GM12891 (cell line): ENCODE results near the gene PRICKLE1.

Experiments
- DNase-seq: peaks from one replicate; pipeline ENCODE4 v3.0.0; 2011; ENCODE audit warnings: low spot score; ENCODE audit not compliant: insufficient read length
- FAIRE-seq: peaks from 2 replicates; lab custom pipeline; 2011; peaks lifted over from hg19 to GRCh38; lab: Jason Lieb, UNC
- PAX5 ChIP-seq: IDR thresholded peaks from 2 replicates; pipeline ENCODE4 v1.6.1; 2011; ENCODE audit warnings: low read length, moderate library complexity, mild to moderate bottlenecking; ENCODE audit not compliant: insufficient read depth, severe bottlenecking
- POLR2A ChIP-seq: IDR thresholded peaks from 2 replicates; pipeline ENCODE4 v1.6.1; 2011; ENCODE audit warnings: low read depth, low read length, control low read depth
- POLR2AphosphoS5 ChIP-seq: IDR thresholded peaks from 2 replicates; pipeline ENCODE4 v1.6.1; 2011; ENCODE audit warnings: low read depth, low read length, control low read depth
- POU2F2 ChIP-seq: IDR thresholded peaks from 2 replicates; pipeline ENCODE4 v1.6.1; 2011; ENCODE audit warnings: low read depth, mild to moderate bottlenecking, control low read depth, low read length, moderate library complexity
- SPI1 ChIP-seq: IDR thresholded peaks from 2 replicates; pipeline ENCODE4 v1.6.1; 2011; ENCODE audit warnings: low read depth, low read length, control low read depth
- TAF1 ChIP-seq: IDR thresholded peaks from 2 replicates; pipeline ENCODE4 v1.6.1; 2011; ENCODE audit warnings: low read depth, low read length, control low read depth

The PRICKLE1 gene

GRCh38 chr12:42446761-42447160 lies 142.8 kb downstream of the PRICKLE1 start:
- DNase-seq (no peak), FAIRE-seq (no peak)
- no peak for TF ChIP-seq SPI1
- TF ChIP-seq POU2F2, result no peak
- no peak for TF ChIP-seq POLR2AphosphoS5
- TF ChIP-seq TAF1, result no peak
- TF ChIP-seq PAX5, result no peak
- no peak for TF ChIP-seq POLR2A

DNA sequence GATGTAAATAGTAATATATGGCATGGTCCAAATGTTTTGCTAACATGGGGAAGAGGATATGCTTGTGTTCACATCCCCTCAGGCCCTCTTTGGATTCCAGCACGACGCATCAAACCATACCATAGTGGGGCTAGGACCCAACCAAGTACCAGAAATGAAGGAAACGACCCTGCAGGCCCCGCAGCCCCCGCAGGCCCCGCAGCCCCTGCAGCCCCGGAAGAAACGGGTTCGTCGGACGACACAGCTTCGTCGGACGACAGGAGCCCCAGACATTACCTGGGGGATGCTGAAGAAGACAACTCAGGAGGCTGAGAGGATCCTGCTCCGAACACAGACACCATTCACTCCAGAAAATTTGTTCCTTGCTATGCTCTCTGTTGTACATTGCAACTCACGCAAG lies 143.7 kb downstream of the PRICKLE1 start:
- TF ChIP-seq POLR2AphosphoS5 (no peak), POU2F2 (no peak), POLR2A (no peak), SPI1 (no peak), PAX5 (no peak), TAF1 (no peak)
- FAIRE-seq (no peak), DNase-seq (no peak)

GRCh38 chr12:42444192-42444943 lies 145.2 kb downstream of the PRICKLE1 start:
- FAIRE-seq, result no peak
- DNase-seq, result no peak
- TF ChIP-seq POLR2A (no peak), POU2F2 (no peak), TAF1 (no peak), SPI1 (no peak), POLR2AphosphoS5 (no peak), PAX5 (no peak)

DNA sequence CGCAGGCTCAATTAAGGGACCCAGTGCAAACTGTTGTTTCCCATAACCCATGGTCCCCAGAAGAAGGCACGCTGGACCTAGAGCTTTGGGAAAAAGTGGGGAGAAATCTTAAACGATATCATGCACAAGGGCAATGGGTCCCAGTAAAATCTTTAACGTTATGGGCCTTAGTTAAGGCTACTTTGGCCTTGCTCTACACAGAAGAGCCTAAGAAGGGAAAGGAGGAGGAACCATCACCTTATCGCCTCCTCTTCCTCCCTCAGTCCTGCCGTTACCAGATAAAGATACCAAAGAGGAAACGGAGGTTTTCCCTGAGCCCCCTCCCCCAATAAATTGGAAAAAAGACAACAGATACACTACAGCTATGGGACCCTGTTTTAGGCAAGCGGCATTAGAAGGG lies 146.7 kb downstream of the PRICKLE1 start:
- DNase-seq (no peak), FAIRE-seq (no peak)
- no peak for TF ChIP-seq SPI1
- TF ChIP-seq PAX5, result no peak
- TF ChIP-seq POU2F2, result no peak
- no peak for TF ChIP-seq POLR2AphosphoS5
- TF ChIP-seq POLR2A, result no peak

- FAIRE-seq (no peak), DNase-seq (no peak)
- TF ChIP-seq SPI1, result no peak
- TF ChIP-seq POU2F2, result no peak
- TF ChIP-seq POLR2A, result no peak
- no peak for TF ChIP-seq PAX5
- no peak for TF ChIP-seq TAF1
- no peak for TF ChIP-seq POLR2AphosphoS5
Observed at GRCh38 chr12:42442311-42442759, 147.2 kb downstream of the PRICKLE1 start.

DNA sequence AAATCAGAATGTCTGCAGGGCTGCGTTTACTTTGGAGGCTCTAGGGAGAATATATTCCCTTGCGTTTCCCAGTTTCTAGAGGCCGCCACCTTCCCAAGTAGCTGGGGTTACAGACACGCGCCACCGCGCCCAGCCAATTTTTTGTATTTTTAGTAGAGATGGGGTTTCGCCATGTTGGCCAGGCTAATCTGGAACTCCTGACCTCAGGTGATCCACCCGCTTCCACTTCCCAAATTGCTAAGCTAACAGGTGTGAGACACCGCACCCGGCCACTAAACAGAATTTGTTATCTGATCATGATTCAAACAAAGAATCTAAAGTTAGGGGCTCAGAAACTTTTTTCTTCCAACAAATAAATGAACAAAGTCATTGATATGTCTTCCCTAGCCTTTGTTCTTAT lies 148.9 kb downstream of the PRICKLE1 start:
- TF ChIP-seq POLR2AphosphoS5 (no peak), SPI1 (no peak), POU2F2 (no peak), PAX5 (no peak), POLR2A (no peak), TAF1 (no peak)
- FAIRE-seq (no peak), DNase-seq (no peak)

DNA sequence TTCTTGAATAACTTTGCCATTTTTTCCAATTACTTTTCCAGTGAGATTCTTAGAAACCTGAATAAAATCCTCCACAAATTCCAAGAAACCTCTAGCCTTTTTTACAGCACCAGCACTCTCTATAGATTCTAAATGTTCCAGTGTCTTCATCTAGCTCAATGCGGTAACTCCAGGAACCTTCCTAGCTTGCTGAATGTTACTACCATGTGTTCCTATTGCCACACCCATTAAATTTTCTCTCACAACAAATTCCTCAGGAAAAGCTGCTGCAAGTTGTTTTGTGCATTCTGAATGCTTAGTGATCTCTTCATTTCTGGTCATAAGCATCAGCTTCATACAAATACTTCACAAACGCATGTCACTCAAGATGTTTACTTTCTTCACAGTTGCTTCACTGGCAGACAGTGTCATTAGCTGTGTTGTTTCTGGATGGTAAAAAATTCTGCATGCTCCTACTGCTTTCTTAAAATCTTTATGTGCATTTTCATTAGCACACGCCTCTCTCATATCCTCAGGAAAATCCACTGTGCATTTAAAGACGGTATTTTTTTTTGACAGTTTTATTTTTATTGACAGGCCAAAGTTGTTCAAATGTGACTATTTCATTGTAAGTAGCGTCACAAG lies 156.9 kb downstream of the PRICKLE1 start:
- TF ChIP-seq SPI1, result no peak
- TF ChIP-seq POLR2A, result no peak
- TF ChIP-seq PAX5, result no peak
- TF ChIP-seq POU2F2, result no peak
- no peak for TF ChIP-seq TAF1
- no peak for TF ChIP-seq POLR2AphosphoS5
- FAIRE-seq (no peak), DNase-seq (no peak)

GRCh38 chr12:42428850-42429249 lies 160.7 kb downstream of the PRICKLE1 start:
- DNase-seq (no peak), FAIRE-seq (no peak)
- no peak for TF ChIP-seq SPI1
- no peak for TF ChIP-seq TAF1
- no peak for TF ChIP-seq PAX5
- no peak for TF ChIP-seq POU2F2
- no peak for TF ChIP-seq POLR2AphosphoS5
- no peak for TF ChIP-seq POLR2A

- TF ChIP-seq TAF1 (no peak), SPI1 (0 out of 2 replicates have a peak, but pooled peaks have one; percentile 8)
- DNase-seq (no peak), FAIRE-seq (no peak)
Observed at GRCh38 chr12:42426746-42427145, 162.8 kb downstream of the PRICKLE1 start.

DNA sequence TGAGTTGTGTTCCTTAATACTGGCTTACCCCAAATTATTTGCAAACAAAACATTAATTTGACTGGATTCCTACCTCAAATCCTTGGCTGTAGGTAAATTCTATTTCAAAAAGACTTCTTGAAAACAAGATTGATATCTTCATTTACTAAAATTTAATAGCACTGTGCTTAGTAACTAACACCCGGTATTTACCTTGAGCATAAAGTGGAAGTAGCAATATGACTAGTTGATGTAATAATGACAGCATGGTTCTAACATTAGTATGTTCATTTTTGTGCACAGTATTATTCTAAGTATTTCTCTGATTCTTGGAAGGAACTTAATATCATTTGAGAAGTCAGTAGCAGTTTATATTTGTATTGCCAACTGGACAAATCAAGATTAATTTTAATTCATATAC lies 166.8 kb downstream of the PRICKLE1 start:
- FAIRE-seq (peak; percentile 81), DNase-seq (no peak)
- no peak for TF ChIP-seq TAF1
- no peak for TF ChIP-seq POLR2A
- no peak for TF ChIP-seq SPI1
- no peak for TF ChIP-seq PAX5
- TF ChIP-seq POU2F2, result no peak
- TF ChIP-seq POLR2AphosphoS5, result no peak
